Measurements from ENCODE around the gene PPCS. TPM values are rescaled to one million over a fixed set of nuclear protein-coding genes. Genes with fewer than 3 reads are reported as not detected.

The PPCS gene
- total RNA-seq, result 43.6 and 75.5 TPM in 2 replicates

GRCh38 chr1:42456010-42456753, at the start of gene PPCS, which contains the start of gene ZMYND12:
Gene PPCS, plus strand, starts transcription at chr1:42456543. Its CDS starts 23 bp downstream, at chr1:42456566.
Gene ZMYND12, minus strand, starts transcription at chr1:42456022. Its CDS starts 25 bp downstream, at chr1:42455997.

DNA sequence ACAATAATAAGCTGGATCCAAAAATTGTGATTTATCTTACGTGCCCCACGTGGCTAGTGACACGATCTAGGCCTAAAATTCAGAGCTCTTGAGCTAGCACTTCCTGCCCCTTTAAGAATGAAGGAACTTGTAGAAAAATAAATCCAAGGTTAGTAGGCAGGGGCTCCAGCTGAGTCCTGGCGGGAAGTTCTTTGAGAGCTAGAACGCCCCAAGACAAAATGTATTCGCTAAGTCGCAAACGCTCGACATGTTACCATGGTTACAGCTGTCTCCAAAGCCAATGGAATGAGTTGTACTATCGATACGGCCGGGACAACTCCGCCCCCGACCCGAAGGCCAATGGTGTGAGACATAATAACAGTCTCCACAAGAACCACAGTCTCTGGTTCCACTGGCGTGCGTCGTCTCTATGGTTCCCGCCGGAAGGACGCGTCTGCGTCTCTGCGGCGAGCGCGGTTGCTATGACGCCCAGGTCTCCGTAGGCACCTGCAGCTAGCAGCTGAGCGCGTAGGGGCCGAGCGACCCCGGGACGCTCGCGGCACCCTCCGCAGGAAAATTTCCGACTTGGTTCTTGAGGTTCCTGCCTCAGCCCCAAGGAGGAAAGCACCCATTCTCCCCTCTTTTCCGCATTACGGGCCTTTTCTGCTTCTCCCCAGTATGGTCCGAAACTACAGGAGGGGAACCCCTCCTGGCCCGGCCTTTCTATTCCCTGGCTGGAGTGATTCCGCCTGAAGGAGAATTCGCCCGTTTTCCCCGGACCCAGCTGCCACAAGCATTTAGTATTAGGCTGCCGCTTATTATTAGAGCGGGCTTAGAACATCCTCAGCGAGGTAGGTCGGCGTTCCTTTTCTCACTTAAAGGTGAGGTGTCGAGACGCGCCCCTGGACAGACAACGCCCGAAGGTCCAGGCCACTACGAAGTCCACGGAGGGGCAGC, 6.8 kb downstream of the PPCS start, which contains the start of gene CCDC30:
Gene CCDC30 (plus strand): TSS at position 459 of the 936 bp plus-strand sequence. CDS start 17,266 bp downstream, outside the sequence.

Other genes starting within 250 kb of the PPCS start
- 16.4 and 28.7 TPM in 2 replicates for gene FOXJ3, start 121.3 kb upstream of the PPCS start, total RNA-seq
- gene RIMKLA, start 75.8 kb upstream of the PPCS start, total RNA-seq, result under 0.01 TPM in 2 replicates
- 0.68 and 1.00 TPM in 2 replicates for gene ZMYND12, start 521 bp upstream of the PPCS start, total RNA-seq
- 0.34 and 1.1 TPM in 2 replicates for gene CCDC30, start 6.7 kb downstream of the PPCS start, total RNA-seq
- gene PPIH, start 201.9 kb downstream of the PPCS start, total RNA-seq, result 20.5 and 28.7 TPM in 2 replicates
- gene YBX1, start 225.9 kb downstream of the PPCS start, total RNA-seq, result 832 and 1,240 TPM in 2 replicates

Data from nasal cavity respiratory epithelium epithelial cell of viscerocranial mucosa (primary cell).